Measurements from ENCODE around the gene PLXND1. TPM values are rescaled to one million over a fixed set of nuclear protein-coding genes. Genes with fewer than 3 reads are reported as not detected.

PLXND1 gene
- total and polyA plus RNA-seq, 7 experiments from 2014 or later = 0.38 to 82.5 (median 7.1) TPM; not detected in 1

DNA sequence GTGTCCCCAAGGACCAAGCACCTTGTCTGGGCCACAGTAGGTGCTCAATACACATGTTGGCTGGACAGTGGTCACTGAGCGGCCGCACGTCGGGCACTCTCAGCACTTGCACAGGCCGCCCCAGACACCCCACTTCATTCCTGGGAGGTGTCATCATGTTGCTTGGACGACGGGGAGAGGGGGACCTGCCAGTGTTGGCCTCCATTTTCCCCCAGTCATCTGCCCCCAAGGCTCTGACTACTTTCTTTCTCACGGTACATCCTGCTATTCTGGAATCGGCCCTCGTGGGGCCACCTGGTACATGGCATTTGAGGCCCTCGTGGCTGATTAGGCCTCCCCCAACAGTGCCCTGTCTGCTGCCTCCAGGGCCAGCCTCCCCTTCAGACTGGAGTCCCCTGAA, 79.2 kb downstream of the PLXND1 start:
- Histone ChIP-seq H3K36me3 (ENCODE audit: control insufficient read depth in 2 of 3, insufficient read depth in 3 of 3, low read length in 3 of 3) (no peaks in the 10 kb centered on the region), H3K4me1 (ENCODE audit: control insufficient read depth in 2 of 2, insufficient read depth in 2 of 2, low read length in 2 of 2) (no peaks in the 10 kb centered on the region), H3K27ac (ENCODE audit: low read depth, low read length) (no peak overlapping the region), H3K9me3 (ENCODE audit: control insufficient read depth in 2 of 3, low read length in 3 of 3) (no peaks in the 10 kb centered on the region), H3K27me3 (ENCODE audit: control insufficient read depth in 2 of 2, insufficient read depth in 2 of 2, low read length in 2 of 2) (no peaks in the 10 kb centered on the region), H3K4me3 (ENCODE audit: low read length) (no peak overlapping the region)
- intact Hi-C loops (cut with micrococcal nuclease) = no loop called here
- ChIA-PET CTCF (no interaction called here), POLR2A (no interaction called here)
- H3K4me1 Mint-ChIP-seq = peaks cover 0 to 2% (median 0%) of the 10 kb centered on the region in 7 donors
- ATAC-seq (no peak), DNase-seq (no peak)
- no peaks in the 10 kb centered on the region for H3K36me3 Mint-ChIP-seq
- H3K9me3 Mint-ChIP-seq = peaks cover 0 to 3% (median 0%) of the 10 kb centered on the region in 11 donors
- no peaks in the 10 kb centered on the region for H3K27me3 Mint-ChIP-seq
- H3K4me3 Mint-ChIP-seq = no peak overlapping the region
- no peak overlapping the region for H3K27ac Mint-ChIP-seq

DNA sequence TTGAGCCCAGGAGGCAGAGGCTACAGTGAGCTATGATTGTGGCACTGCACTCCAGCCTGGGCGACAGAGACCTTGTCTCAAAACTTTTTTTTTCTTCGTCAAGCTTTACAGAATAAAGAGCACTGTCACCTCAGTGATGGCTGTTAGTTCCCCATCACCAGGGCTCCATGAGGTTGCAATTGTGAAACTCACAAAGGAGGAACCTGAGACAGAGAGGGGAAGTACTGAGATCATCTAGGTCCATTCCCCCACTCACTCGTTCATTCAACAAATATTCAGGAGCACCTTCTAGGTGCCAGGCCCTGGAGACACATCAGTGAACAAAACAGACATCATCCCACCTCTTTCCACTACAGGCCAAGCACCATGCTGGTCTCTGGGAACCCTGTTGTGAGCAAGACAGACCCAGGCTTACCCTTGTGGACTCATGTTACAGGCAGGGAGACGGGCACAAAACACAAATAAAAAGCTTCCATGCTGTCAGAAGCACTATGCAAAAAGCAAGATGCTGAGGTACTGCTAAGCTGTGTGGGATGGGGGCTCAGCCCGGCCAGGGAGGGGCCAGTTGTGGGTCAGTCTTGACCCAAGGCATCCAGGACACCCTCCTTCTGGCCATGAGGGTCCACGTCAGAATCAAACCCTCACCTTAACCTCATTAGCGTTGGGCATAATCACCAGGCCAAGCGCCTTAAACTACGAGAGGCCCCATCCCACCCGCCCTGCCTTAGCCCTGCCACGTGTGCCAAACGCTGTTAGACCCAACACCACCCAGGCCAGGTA, 80.2 kb downstream of the PLXND1 start:
- Mint-ChIP-seq H3K36me3 (no peaks in the 10 kb centered on the region), H3K4me3 (no peak overlapping the region), H3K27ac (peak overlapping the region in 1 of 9 donors; percentile 59), H3K9me3 (peaks cover 0 to 3% (median 0%) of the 10 kb centered on the region in 11 donors), H3K27me3 (no peaks in the 10 kb centered on the region), H3K4me1 (peaks cover 0 to 2% (median 0%) of the 10 kb centered on the region in 7 donors)
- no peaks in the 10 kb centered on the region for H3K27me3 ChIP-seq (ENCODE audit: control insufficient read depth in 2 of 2, insufficient read depth in 2 of 2, low read length in 2 of 2)
- no peaks in the 10 kb centered on the region for H3K9me3 ChIP-seq (ENCODE audit: control insufficient read depth in 2 of 3, low read length in 3 of 3)
- POLR2A ChIA-PET = no interaction called here
- intact Hi-C loops (cut with micrococcal nuclease) = no loop called here
- DNase-seq (no peak), ATAC-seq (peak; percentile 78)
- CTCF ChIA-PET = no interaction called here
- H3K4me1 ChIP-seq (ENCODE audit: control insufficient read depth in 2 of 2, insufficient read depth in 2 of 2, low read length in 2 of 2) = no peaks in the 10 kb centered on the region
- H3K27ac ChIP-seq (ENCODE audit: low read depth, low read length) = no peak overlapping the region
- H3K36me3 ChIP-seq (ENCODE audit: control insufficient read depth in 2 of 3, insufficient read depth in 3 of 3, low read length in 3 of 3) = no peaks in the 10 kb centered on the region
- H3K4me3 ChIP-seq (ENCODE audit: low read length) = no peak overlapping the region

DNA sequence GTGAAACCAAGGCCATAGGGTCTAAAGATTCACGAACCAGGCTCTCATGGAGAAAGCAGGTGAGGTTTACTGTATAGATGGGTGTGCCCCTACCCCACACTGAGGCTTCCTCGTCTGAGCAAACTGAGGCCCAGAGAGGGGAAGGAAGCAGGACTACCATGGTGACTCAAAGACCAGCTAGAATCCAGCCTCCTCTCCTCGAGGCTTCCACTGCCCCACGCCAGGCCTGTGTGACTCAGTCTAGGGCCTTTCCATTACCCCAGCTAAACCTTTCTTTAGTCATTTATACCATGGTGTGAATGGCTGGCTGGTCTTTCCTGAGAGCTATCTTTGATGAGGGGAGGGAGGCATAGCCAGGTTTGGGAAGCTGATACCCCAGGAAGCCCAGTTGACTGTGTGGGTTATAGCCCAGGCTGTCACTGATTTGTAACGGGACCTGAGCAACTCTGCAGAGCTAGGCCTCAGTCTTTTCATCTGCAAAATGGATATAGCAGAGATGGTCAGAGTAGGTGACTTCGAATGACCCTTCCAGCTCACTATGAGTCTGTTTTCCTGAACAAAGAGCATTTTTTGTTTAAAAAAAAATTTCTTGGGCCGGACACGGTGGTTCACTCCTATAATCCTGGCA, 81.0 kb downstream of the PLXND1 start:
- Mint-ChIP-seq H3K9me3 (peaks cover 0 to 3% (median 0%) of the 10 kb centered on the region in 11 donors), H3K36me3 (no peaks in the 10 kb centered on the region), H3K4me3 (no peak overlapping the region), H3K4me1 (peaks cover 0 to 2% (median 0%) of the 10 kb centered on the region in 7 donors), H3K27ac (no peak overlapping the region), H3K27me3 (no peaks in the 10 kb centered on the region)
- ATAC-seq = peak; percentile 83
- DNase-seq = no peak
- intact Hi-C loops (cut with micrococcal nuclease) = no loop called here
- Histone ChIP-seq H3K36me3 (ENCODE audit: control insufficient read depth in 2 of 3, insufficient read depth in 3 of 3, low read length in 3 of 3) (no peaks in the 10 kb centered on the region), H3K27me3 (ENCODE audit: control insufficient read depth in 2 of 2, insufficient read depth in 2 of 2, low read length in 2 of 2) (no peaks in the 10 kb centered on the region), H3K27ac (ENCODE audit: low read depth, low read length) (no peak overlapping the region), H3K4me1 (ENCODE audit: control insufficient read depth in 2 of 2, insufficient read depth in 2 of 2, low read length in 2 of 2) (no peaks in the 10 kb centered on the region), H3K9me3 (ENCODE audit: control insufficient read depth in 2 of 3, low read length in 3 of 3) (no peaks in the 10 kb centered on the region), H3K4me3 (ENCODE audit: low read length) (no peak overlapping the region)
- CTCF ChIA-PET = no interaction called here
- POLR2A ChIA-PET = no interaction called here

DNA sequence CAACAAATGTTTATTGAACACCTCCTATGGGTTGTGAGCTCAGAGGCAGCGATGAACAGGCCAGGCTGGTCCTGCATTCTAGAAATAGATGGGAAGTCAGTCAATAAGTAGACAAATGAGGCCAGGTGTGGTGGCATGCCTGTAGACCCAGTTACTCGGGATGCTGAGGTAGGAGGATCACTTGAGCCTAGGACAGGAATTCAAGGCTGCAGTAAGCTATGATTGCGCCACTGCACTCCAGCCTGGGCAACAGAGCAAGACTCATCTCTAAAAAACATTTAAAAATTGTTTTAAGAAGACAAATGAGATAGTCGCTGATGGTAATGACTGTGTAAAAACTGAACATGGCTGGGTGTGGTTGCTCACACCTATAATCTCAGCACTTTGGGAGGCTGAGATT, 82.4 kb downstream of the PLXND1 start:
- no peaks in the 10 kb centered on the region for H3K27me3 Mint-ChIP-seq
- H3K9me3 Mint-ChIP-seq = peaks cover 0 to 3% (median 0%) of the 10 kb centered on the region in 11 donors
- H3K4me1 Mint-ChIP-seq = peaks cover 0 to 2% (median 0%) of the 10 kb centered on the region in 7 donors
- no peaks in the 10 kb centered on the region for H3K27me3 ChIP-seq (ENCODE audit: control insufficient read depth in 2 of 2, insufficient read depth in 2 of 2, low read length in 2 of 2)
- no peak overlapping the region for H3K4me3 Mint-ChIP-seq
- no peak overlapping the region for H3K27ac ChIP-seq (ENCODE audit: low read depth, low read length)
- H3K36me3 ChIP-seq (ENCODE audit: control insufficient read depth in 2 of 3, insufficient read depth in 3 of 3, low read length in 3 of 3) = no peaks in the 10 kb centered on the region
- H3K36me3 Mint-ChIP-seq = peaks cover 0 to 5% (median 0%) of the 10 kb centered on the region in 5 donors
- ATAC-seq = no peak
- intact Hi-C loops (cut with micrococcal nuclease) = no loop called here
- H3K27ac Mint-ChIP-seq = no peak overlapping the region
- CTCF ChIA-PET = no interaction called here
- DNase-seq = no peak
- no peaks in the 10 kb centered on the region for H3K4me1 ChIP-seq (ENCODE audit: control insufficient read depth in 2 of 2, insufficient read depth in 2 of 2, low read length in 2 of 2)
- POLR2A ChIA-PET = no interaction called here
- H3K4me3 ChIP-seq (ENCODE audit: low read length) = no peak overlapping the region
- H3K9me3 ChIP-seq (ENCODE audit: control insufficient read depth in 2 of 3, low read length in 3 of 3) = no peaks in the 10 kb centered on the region

DNA sequence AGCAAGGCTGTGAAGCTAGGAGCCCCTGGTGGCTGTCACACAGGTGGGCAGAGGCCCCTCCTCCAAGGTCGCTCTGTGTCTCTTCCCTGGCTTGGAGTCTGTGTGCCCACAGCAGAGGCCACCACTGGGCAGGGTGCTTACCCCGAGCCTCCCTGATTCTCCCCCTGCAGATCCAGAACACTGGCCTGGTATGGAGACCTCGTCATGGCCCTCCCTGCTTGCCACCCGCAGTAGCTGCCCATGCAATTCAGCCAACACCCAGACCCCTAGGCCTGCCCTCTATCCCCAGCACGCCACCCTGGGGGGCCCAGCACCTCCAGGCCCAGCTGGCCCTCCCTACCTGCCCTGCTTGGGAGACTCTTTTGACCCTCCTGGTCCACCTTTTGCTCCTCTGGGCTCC, 83.5 kb downstream of the PLXND1 start:
- Histone ChIP-seq H3K27ac (ENCODE audit: low read depth, low read length) (no peak overlapping the region), H3K4me1 (ENCODE audit: control insufficient read depth in 2 of 2, insufficient read depth in 2 of 2, low read length in 2 of 2) (no peaks in the 10 kb centered on the region), H3K36me3 (ENCODE audit: control insufficient read depth in 2 of 3, insufficient read depth in 3 of 3, low read length in 3 of 3) (no peaks in the 10 kb centered on the region), H3K9me3 (ENCODE audit: control insufficient read depth in 2 of 3, low read length in 3 of 3) (no peaks in the 10 kb centered on the region), H3K27me3 (ENCODE audit: control insufficient read depth in 2 of 2, insufficient read depth in 2 of 2, low read length in 2 of 2) (no peaks in the 10 kb centered on the region), H3K4me3 (ENCODE audit: low read length) (no peak overlapping the region)
- CTCF ChIA-PET = interaction anchor here (0.7 kb wide), 1 partner anchor 123 kb away, joined by 3 read pairs; no protein-coding TSS in a partner anchor
- Mint-ChIP-seq H3K9me3 (peaks cover 0 to 3% (median 0%) of the 10 kb centered on the region in 11 donors), H3K27me3 (no peaks in the 10 kb centered on the region), H3K4me3 (no peak overlapping the region), H3K27ac (no peak overlapping the region), H3K36me3 (peaks cover 0 to 5% (median 0%) of the 10 kb centered on the region in 5 donors), H3K4me1 (peaks cover 0 to 2% (median 0%) of the 10 kb centered on the region in 7 donors)
- intact Hi-C loops (cut with micrococcal nuclease) = no loop called here
- no peak for ATAC-seq
- DNase-seq = no peak
- POLR2A ChIA-PET = no interaction called here

DNA sequence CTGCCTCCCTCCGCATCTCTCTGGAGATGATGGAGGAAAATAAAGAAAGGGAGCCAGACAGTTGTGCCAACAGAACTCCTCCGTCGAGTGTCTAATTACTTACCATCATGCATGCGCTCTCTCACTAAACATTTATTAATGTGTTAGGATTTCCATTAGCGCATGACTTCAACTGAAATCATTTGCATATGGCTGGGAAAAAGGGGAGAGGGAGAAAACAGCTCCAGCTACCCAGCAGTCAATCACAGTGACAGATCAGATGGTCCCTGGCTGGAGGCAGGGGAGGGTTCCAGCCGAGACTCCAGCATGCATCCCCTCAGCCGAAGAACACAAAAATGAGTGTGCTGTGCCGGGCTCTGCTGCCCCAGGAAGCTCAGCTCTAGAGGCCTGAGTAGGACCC, 84.9 kb downstream of the PLXND1 start:
- ChIA-PET CTCF (no interaction called here), POLR2A (no interaction called here)

More for the DNA sequence above, 84.9 kb downstream of the PLXND1 start:
- H3K27ac Mint-ChIP-seq = peak overlapping the region in 1 of 9 donors; percentile 46
- H3K9me3 Mint-ChIP-seq = peaks cover 0 to 4% (median 0%) of the 10 kb centered on the region in 11 donors
- Histone ChIP-seq H3K36me3 (ENCODE audit: control insufficient read depth in 2 of 3, insufficient read depth in 3 of 3, low read length in 3 of 3) (no peaks in the 10 kb centered on the region), H3K27me3 (ENCODE audit: control insufficient read depth in 2 of 2, insufficient read depth in 2 of 2, low read length in 2 of 2) (no peaks in the 10 kb centered on the region), H3K4me3 (ENCODE audit: low read length) (no peak overlapping the region), H3K27ac (ENCODE audit: low read depth, low read length) (no peak overlapping the region), H3K4me1 (ENCODE audit: control insufficient read depth in 2 of 2, insufficient read depth in 2 of 2, low read length in 2 of 2) (no peaks in the 10 kb centered on the region), H3K9me3 (ENCODE audit: control insufficient read depth in 2 of 3, low read length in 3 of 3) (no peaks in the 10 kb centered on the region)
- H3K36me3 Mint-ChIP-seq = peaks cover 0 to 12% (median 3%) of the 10 kb centered on the region in 5 donors
- intact Hi-C loops (cut with micrococcal nuclease) = no loop called here
- ATAC-seq = no peak
- no peak overlapping the region for H3K4me3 Mint-ChIP-seq
- H3K27me3 Mint-ChIP-seq = no peaks in the 10 kb centered on the region
- H3K4me1 Mint-ChIP-seq = peaks cover 0 to 2% (median 0%) of the 10 kb centered on the region in 7 donors
- no peak for DNase-seq
